ENCODE results near the gene BEGAIN. TPM values are rescaled to one million over a fixed set of nuclear protein-coding genes. Genes with fewer than 3 reads are reported as not detected.

The BEGAIN gene
- total RNA-seq, 2 experiments from 2014 or later: 0.76 TPM; not detected in 1

DNA sequence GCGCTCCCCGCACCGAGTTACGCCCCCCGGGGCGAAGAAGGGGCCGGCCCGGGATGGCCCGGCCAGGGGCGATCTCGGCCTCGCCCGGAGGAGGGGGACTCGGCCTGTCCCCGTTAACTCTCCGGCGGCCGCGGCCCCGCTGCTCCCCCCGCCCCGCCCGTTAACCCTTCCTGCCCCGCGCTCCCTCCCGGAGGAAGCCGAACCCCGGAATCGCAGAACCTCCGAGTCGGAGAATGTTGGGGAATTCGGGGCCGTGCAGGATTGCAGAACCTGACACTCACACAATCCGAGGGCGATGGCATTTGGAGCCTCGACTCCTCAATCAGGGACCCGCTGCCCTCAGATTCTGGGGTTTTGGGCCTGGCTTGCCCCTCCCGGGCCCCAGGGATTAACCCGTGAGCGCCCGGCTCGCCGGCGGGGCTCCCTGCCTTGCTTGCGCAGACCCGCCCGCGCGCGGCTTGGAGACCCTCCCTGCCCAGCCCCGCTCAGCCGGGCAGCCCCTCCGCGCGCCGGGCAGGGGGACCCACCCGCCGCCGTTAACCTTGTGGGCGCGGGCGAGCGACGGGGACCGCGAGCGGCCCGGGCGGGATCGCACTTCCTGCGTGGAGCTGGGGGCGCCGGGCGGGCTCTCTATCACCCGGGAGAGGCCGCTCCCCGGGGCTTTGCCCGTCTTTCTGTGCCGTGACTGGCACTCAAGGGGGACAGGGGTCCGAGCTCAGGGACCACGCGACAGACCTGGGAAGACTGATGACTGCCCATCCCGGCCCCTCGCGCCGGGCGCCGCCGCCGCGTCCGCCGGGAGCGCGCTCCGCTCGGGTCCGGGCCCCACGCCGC is 18.8 kb downstream of the BEGAIN start:
- no peak overlapping the region for H3K27ac ChIP-seq (ENCODE audit: low read depth, low read length, poor library complexity, severe bottlenecking)
- no peaks in the 10 kb centered on the region for H4K20me1 ChIP-seq (ENCODE audit: insufficient read depth, low read length)
- H2AFZ ChIP-seq (ENCODE audit: low read length): no peak overlapping the region
- H3K4me3 ChIP-seq (ENCODE audit: low read depth, low read length, poor library complexity, severe bottlenecking): no peak overlapping the region
- no peaks in the 10 kb centered on the region for H3K9me3 ChIP-seq (ENCODE audit: low read length)
- ChIA-PET POLR2A (no interaction called here), CTCF (ENCODE audit: unreplicated experiment) (no interaction called here)
- H3K9me2 ChIP-seq (ENCODE audit: insufficient read depth, low read length): no peaks in the 10 kb centered on the region
- no TSS peak for BruUV-seq (replicated peaks)
- intact Hi-C loops (cut with micrococcal nuclease; ENCODE audit: unreplicated experiment): no loop called here
- H3K4me2 ChIP-seq (ENCODE audit: low read length): no peak overlapping the region
- H3K4me1 ChIP-seq (ENCODE audit: insufficient read depth, low read length, poor library complexity, severe bottlenecking): peaks cover 13% of the 10 kb centered on the region
- TF ChIP-seq EZH2phosphoT487 (IDR thresholded peaks at IDR 0.05; ENCODE audit: borderline replicate concordance, low read depth, low read length): no peak
- TF ChIP-seq, protein P1, sequence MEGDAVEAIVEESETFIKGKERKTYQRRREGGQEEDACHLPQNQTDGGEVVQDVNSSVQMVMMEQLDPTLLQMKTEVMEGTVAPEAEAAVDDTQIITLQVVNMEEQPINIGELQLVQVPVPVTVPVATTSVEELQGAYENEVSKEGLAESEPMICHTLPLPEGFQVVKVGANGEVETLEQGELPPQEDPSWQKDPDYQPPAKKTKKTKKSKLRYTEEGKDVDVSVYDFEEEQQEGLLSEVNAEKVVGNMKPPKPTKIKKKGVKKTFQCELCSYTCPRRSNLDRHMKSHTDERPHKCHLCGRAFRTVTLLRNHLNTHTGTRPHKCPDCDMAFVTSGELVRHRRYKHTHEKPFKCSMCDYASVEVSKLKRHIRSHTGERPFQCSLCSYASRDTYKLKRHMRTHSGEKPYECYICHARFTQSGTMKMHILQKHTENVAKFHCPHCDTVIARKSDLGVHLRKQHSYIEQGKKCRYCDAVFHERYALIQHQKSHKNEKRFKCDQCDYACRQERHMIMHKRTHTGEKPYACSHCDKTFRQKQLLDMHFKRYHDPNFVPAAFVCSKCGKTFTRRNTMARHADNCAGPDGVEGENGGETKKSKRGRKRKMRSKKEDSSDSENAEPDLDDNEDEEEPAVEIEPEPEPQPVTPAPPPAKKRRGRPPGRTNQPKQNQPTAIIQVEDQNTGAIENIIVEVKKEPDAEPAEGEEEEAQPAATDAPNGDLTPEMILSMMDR (conservative IDR thresholded peaks at IDR 0.05; ENCODE audit: low read length): no peak
- no peaks in the 10 kb centered on the region for H3K36me3 ChIP-seq (ENCODE audit: insufficient read depth, low read length)
- no peaks in the 10 kb centered on the region for H3K79me2 ChIP-seq (ENCODE audit: insufficient read depth, low read depth, low read length)
- DNase-seq (ENCODE audit: low spot score): no peak

DNA sequence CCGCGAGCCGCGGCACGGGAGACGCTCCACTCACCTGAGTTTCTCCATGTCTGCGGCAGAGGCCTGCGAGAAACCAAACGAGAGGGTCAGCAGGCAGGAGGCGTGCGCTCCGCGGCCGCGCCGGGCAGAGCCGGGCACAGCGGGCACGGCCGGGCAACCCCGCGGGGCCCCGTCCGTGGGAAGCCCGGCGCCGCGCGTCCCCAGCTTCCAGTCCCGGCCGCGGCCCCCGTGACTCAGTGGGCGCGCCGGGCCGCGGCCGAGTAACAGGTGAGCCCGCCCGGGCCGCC is 19.4 kb downstream of the BEGAIN start:
- H3K9me3 ChIP-seq (ENCODE audit: low read length): no peaks in the 10 kb centered on the region
- H3K36me3 ChIP-seq (ENCODE audit: insufficient read depth, low read length): no peaks in the 10 kb centered on the region
- no peak for DNase-seq (ENCODE audit: low spot score)
- POLR2A ChIA-PET: no interaction called here
- no peak overlapping the region for H3K4me3 ChIP-seq (ENCODE audit: low read depth, low read length, poor library complexity, severe bottlenecking)
- BruUV-seq (replicated peaks): no TSS peak
- TF ChIP-seq EZH2phosphoT487 (IDR thresholded peaks at IDR 0.05; ENCODE audit: borderline replicate concordance, low read depth, low read length): no peak
- TF ChIP-seq, protein P1 (conservative IDR thresholded peaks at IDR 0.05; ENCODE audit: low read length): no peak
- intact Hi-C loops (cut with micrococcal nuclease; ENCODE audit: unreplicated experiment): no loop called here
- no peak overlapping the region for H3K4me2 ChIP-seq (ENCODE audit: low read length)
- H4K20me1 ChIP-seq (ENCODE audit: insufficient read depth, low read length): no peaks in the 10 kb centered on the region
- H3K4me1 ChIP-seq (ENCODE audit: insufficient read depth, low read length, poor library complexity, severe bottlenecking): peaks cover 7% of the 10 kb centered on the region
- H2AFZ ChIP-seq (ENCODE audit: low read length): no peak overlapping the region
- H3K27ac ChIP-seq (ENCODE audit: low read depth, low read length, poor library complexity, severe bottlenecking): no peak overlapping the region
- CTCF ChIA-PET (ENCODE audit: unreplicated experiment): no interaction called here
- H3K79me2 ChIP-seq (ENCODE audit: insufficient read depth, low read depth, low read length): no peaks in the 10 kb centered on the region
- H3K9me2 ChIP-seq (ENCODE audit: insufficient read depth, low read length): no peaks in the 10 kb centered on the region

DNA sequence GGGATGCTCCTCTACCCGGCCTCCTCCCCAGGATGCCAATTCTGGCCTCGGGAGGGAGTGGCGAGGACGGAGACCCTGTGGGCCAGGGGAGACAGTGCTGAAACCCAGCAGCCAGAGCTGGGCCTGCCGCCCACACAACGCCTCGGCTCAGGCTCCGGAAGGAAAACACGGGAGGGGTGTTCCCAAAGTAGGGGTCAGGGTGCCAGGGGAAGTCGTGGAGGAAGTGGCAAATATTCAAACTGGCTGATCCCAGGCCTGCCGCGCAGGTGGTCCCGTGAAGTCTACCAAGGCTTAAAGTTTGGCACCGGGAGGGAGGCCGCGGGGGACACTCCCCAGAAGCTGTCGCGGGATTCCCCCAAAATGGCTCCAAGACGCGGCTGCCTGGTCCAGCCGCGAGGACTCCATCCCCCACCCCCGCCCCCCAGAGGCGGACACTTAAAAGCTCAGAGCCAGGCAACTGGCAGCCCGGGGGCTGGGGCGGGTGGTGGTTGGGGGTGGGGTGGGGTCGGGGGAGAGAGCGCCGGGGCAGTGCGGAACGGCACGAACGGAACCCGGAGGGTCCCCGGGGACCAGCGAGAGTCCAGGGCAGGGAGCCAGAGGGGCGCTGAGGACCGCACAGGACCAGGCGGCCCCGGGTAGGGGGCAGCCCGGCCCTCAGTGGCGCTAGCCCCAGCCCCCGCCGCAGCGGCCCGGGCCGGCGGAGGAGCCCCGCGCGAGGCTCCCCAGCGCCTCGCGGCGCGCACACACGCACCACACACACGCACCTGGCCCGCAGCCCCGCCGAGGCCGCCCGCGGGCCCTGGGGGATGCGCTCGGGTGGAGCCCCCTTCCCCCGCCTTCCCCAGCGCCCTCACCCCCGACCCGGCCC is 20.0 kb downstream of the BEGAIN start:
- no peak overlapping the region for H2AFZ ChIP-seq (ENCODE audit: low read length)
- H3K4me1 ChIP-seq (ENCODE audit: insufficient read depth, low read length, poor library complexity, severe bottlenecking): peaks cover 2% of the 10 kb centered on the region
- no peak overlapping the region for H3K4me3 ChIP-seq (ENCODE audit: low read depth, low read length, poor library complexity, severe bottlenecking)
- BruUV-seq (replicated peaks): no TSS peak
- no peaks in the 10 kb centered on the region for H3K79me2 ChIP-seq (ENCODE audit: insufficient read depth, low read depth, low read length)
- H3K4me2 ChIP-seq (ENCODE audit: low read length): no peak overlapping the region
- intact Hi-C loops (cut with micrococcal nuclease; ENCODE audit: unreplicated experiment): no loop called here
- no peaks in the 10 kb centered on the region for H3K9me3 ChIP-seq (ENCODE audit: low read length)
- H3K9me2 ChIP-seq (ENCODE audit: insufficient read depth, low read length): no peaks in the 10 kb centered on the region
- ChIA-PET CTCF (ENCODE audit: unreplicated experiment) (no interaction called here), POLR2A (no interaction called here)
- no peak for DNase-seq (ENCODE audit: low spot score)
- no peak overlapping the region for H3K27ac ChIP-seq (ENCODE audit: low read depth, low read length, poor library complexity, severe bottlenecking)
- H3K36me3 ChIP-seq (ENCODE audit: insufficient read depth, low read length): no peaks in the 10 kb centered on the region
- no peaks in the 10 kb centered on the region for H4K20me1 ChIP-seq (ENCODE audit: insufficient read depth, low read length)
- TF ChIP-seq, protein P1 (conservative IDR thresholded peaks at IDR 0.05; ENCODE audit: low read length): no peak
- no peak for TF ChIP-seq EZH2phosphoT487 (IDR thresholded peaks at IDR 0.05; ENCODE audit: borderline replicate concordance, low read depth, low read length)
